Measurements from ENCODE around the gene ADCY9.

Gene ADCY9

DNA sequence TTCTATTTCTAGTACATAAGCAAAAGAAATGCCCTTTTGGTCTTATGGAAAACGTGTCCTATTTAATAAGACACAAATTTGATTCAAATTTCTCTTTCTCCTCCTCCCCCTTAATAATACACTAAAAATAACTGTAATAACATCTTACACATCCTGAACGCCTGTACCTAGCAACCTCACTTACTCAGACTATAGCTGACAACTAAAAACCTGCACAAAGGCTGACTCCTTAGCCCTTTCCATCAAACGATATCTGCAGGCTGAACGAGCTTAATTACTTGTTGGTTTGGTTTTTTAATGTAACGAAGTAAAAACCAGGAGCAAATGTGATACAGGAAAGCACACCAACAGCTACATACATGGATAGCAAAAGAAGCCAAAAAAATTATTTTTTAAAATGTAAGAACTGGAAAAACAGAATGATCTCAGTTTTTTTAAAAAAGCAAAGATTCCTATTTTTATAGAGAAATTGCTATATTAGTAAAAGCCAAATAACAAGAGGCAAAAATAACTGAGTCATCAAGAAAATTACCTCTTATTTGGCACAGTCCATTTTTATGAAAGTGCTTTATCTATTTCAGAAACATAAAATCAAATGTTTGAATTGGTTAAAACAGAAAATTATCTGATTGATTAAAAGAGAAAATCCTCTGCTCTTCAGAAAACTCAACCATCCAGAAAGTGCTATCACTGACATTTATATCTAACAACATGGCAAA is 23.5 kb downstream of the ADCY9 start:
- TF ChIP-seq, protein P1, sequence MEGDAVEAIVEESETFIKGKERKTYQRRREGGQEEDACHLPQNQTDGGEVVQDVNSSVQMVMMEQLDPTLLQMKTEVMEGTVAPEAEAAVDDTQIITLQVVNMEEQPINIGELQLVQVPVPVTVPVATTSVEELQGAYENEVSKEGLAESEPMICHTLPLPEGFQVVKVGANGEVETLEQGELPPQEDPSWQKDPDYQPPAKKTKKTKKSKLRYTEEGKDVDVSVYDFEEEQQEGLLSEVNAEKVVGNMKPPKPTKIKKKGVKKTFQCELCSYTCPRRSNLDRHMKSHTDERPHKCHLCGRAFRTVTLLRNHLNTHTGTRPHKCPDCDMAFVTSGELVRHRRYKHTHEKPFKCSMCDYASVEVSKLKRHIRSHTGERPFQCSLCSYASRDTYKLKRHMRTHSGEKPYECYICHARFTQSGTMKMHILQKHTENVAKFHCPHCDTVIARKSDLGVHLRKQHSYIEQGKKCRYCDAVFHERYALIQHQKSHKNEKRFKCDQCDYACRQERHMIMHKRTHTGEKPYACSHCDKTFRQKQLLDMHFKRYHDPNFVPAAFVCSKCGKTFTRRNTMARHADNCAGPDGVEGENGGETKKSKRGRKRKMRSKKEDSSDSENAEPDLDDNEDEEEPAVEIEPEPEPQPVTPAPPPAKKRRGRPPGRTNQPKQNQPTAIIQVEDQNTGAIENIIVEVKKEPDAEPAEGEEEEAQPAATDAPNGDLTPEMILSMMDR (IDR thresholded peaks at IDR 0.05; ENCODE audit: extremely low read depth, missing control alignments), result no peak
- no peak for DNase-seq (ENCODE audit: low spot score)

DNA sequence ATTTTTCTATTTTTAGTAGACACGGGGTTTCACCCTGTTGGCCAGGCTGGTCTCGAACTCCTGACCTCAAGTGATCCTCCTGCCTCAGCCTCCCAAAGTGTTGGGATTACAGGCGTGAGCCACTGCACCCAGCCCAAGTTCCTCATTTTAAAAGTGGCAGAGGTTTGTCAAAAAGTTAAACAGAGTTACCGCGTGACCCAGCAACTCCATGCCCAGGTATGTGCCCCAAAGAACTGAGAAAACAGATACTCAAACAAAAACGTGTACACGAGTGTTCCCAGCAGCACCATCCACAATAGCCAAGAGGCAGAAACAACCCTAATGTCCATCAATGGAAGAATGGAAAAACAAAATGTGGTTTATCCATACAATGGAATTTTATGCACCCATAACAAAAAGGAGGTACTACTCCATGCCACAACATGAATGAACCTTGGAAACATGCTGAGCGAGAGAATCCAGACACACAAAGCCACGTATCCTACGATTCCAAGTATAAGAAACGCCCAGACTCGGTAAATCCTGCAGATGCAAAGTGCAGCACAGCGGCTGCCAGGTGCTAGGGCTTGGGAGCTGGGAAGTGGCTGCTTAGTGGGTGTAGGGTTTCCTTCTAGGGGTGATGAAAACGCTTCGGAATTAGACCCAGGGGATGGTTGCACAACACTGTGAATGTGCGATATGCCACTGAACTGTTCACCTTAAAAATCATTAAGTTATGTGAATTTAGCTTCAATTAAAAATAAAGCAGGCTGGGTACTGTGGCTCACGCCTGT is 24.8 kb downstream of the ADCY9 start:
- TF ChIP-seq, protein P1 (IDR thresholded peaks at IDR 0.05; ENCODE audit: extremely low read depth, missing control alignments), result no peak
- DNase-seq (ENCODE audit: low spot score), result no peak

DNA sequence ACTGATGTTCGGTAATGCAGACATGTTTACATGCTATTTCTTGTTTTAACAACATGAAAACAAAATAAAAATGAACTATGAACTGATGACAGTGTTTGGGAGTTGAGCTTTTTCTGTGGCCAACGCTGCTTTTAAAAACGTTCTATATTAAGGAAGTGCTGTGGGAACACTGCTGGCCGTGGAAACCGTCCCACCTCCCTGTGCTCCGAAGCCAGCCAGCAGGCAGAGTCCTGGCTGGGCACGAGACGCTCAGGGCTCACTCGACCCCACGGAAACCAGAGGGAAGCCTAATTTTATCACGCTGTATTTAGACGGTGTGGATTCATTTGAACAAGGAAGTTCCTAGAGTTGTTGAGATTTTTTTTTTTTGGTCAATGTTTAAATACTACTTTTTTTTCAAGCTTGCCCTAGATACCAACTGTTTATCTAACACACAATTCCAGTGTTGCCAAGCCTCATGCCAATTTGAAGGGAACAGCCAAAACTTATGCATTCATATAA is 25.8 kb downstream of the ADCY9 start:
- DNase-seq (ENCODE audit: low spot score), result no peak
- TF ChIP-seq, protein P1 (IDR thresholded peaks at IDR 0.05; ENCODE audit: extremely low read depth, missing control alignments), result no peak

DNA sequence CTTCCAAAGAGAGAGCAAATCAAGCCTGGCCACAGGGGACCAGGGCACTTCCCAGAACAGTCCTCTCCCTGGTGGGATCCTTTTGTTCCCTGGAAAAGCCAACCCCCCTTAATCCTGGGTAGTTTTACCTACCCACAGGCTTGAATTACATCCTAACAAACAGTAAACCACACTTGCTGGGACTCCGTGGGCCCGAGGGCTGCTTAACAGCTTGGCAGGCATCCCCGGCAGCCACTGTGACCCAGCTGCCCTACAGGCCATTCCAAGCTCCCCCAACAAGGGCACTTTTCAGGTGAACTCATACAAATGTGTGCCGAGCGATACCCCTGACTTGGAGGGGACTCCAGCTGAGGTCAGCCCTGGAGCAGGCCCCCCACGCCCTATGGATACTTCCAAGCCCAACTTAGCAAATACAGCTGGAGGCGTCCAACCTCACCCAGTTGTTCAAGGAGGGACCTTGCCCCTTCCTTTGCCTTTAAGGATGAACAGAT is 26.4 kb downstream of the ADCY9 start:
- DNase-seq (ENCODE audit: low spot score), result no peak
- TF ChIP-seq, protein P1 (IDR thresholded peaks at IDR 0.05; ENCODE audit: extremely low read depth, missing control alignments), result no peak

DNA sequence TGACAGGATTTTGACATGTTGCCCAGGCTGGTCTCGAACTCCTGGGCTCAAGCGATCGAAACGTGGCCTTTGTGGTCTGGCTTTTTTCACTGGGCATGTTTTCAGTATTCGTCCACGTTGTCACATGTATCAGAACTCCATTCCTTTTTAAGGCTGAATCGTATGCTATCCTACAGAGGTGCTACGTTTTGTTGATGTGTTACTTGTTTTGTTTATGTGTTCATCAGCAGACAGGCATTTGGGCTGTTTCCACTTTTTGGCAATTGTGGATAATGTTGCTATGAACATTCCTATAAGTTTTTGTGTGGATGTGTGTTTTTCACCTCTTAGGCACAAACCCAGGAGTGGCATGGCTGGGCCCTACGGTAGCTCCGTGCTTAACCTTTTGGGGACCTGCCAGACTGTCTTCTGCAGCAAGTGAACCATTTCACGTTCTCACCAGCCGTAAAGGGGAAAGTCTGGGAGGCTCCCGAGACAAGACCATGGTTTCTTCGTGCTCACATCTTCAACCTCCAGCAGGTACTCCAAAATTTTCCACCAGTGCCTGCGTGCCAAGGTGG is 26.9 kb downstream of the ADCY9 start:
- TF ChIP-seq, protein P1 (IDR thresholded peaks at IDR 0.05; ENCODE audit: extremely low read depth, missing control alignments), result no peak

DNA sequence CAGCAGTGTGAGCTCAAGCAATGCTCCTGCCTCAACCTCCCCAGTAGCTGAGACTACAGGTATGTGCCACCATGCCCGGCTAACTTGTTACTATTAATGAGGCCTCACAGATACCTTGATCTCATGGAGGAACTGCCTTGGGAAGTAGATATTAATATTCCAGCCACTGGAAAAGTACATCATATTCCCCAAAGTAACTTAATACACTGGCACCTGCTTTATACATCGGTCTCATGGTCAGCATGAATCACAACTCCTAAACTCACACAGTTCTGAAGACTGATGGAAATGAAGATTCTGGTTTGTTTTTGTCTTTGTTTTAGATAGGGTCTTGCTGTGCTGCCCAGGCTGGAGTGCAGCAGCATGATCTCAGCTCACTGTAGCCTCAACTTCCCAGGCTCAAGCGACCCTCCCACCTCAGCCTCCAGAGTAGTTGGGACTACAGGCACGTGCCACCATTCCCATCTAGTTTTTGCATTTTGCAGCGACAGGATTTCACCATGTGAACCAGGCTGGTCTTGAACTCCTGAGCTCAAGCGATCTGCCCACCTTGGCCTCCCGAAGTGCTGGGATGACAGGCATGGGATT is 28.2 kb downstream of the ADCY9 start:
- no peak for DNase-seq (ENCODE audit: low spot score)
- TF ChIP-seq, protein P1 (IDR thresholded peaks at IDR 0.05; ENCODE audit: extremely low read depth, missing control alignments), result no peak

More for the DNA sequence above, 26.9 kb downstream of the ADCY9 start:
- DNase-seq (ENCODE audit: low spot score), result no peak
